GM21390 (cell line): Measurements from ENCODE around the gene ATL3.
"Not testable (repeated sequence)": the region's sequence is repeated elsewhere in the genome, so short reads cannot be mapped to it uniquely, and the experiment has no call there.

Experiments used
- ATAC-seq: cut with Tn5 transposase; IDR thresholded peaks from one replicate; pipeline ENCODE4 v1.9.1; 2021; ENCODE audit not compliant: unreplicated experiment

ATL3 gene

DNA sequence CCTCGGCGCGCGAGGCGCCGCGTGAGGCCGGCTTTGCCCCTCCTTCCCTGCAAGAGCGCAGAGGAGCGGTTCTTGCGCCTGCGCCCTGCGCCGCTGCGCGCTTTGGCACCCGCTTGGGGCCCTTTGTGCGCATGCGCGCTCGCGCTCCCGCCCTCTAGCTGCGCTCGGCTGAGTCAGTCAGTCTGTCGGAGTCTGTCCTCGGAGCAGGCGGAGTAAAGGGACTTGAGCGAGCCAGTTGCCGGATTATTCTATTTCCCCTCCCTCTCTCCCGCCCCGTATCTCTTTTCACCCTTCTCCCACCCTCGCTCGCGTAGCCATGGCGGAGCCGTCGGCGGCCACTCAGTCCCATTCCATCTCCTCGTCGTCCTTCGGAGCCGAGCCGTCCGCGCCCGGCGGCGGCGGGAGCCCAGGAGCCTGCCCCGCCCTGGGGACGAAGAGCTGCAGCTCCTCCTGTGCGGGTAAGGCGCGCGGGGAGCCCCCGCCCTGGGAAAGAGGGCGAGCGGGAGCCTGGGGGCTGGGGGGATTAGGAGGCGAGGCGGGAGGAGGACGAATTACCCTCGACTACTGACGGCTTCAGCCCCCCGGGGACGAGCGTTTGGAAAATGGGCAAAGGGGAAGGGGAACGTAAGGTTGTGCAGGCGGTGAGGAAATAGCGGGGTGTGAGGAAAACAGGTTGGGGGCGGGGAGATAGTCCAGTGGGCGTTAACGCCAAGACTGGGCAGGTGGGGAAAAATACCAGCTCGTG, 10.3 kb upstream of the ATL3 start, which contains the start of gene RTN3:
RTN3 (plus strand) TSS at position 180 of the 745 bp plus-strand sequence; CDS start at position 317, 137 bp downstream.
- peak; percentile 81 for ATAC-seq

GRCh38 chr11:63680834-63681320, 9.7 kb upstream of the ATL3 start:
- ATAC-seq = peak; percentile 12

DNA sequence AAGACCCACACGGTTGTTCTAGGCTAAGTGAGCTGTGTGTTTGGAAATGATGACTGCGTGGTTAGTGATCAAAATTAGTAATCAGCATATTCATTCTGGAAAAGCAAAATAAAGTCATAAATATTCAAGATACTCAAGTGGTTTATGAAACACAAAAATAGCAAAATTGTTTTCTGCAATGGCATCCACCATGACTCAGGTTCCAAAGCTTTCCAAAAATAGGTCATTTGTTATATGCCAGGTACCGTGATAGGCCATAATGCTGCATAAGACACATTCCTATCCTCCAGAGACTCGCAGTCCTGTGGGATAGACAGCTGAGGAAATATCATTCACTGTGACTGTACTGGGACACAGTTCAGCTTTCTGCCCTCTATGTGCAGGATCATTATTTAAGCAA, 2.4 kb upstream of the ATL3 start:
- no peak for ATAC-seq

GRCh38 chr11:63672936-63673539, 1.9 kb upstream of the ATL3 start:
- ATAC-seq = no peak

DNA sequence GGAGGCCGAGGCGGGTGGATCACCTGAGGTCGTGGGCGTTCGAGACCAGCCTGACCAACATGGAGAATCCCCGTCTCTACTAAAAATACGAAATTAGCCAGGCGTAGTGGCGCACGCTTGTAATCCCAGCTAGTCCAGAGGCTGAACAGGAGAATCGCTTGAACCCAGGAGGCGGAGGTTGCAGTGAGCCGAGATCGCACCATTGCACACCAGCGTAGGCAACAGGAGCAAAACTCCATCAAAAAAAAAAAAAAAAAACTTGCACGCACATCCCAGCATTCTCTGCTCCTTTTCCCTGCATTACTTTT, 934 bp upstream of the ATL3 start:
- no peak for ATAC-seq

- ATAC-seq = peak; percentile 44
Measured at GRCh38 chr11:63670433-63671321, 499 bp downstream of the ATL3 start.

DNA sequence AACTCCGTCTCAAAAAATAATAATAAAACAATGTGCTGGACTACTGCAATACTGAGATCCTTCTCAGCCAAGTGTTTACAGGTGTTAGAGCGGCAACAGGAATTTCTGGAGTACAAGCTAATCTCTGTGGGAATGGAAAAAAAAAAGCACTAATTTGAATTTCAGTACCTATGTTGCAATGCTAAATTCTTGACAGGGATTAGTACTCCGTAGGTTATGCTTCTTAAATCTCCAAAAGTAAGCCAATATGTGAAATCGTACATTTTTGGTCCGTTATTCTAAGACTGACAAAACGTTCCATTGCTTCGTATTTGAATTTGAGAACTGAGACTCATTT, 1.1 kb downstream of the ATL3 start:
- ATAC-seq = no peak

DNA sequence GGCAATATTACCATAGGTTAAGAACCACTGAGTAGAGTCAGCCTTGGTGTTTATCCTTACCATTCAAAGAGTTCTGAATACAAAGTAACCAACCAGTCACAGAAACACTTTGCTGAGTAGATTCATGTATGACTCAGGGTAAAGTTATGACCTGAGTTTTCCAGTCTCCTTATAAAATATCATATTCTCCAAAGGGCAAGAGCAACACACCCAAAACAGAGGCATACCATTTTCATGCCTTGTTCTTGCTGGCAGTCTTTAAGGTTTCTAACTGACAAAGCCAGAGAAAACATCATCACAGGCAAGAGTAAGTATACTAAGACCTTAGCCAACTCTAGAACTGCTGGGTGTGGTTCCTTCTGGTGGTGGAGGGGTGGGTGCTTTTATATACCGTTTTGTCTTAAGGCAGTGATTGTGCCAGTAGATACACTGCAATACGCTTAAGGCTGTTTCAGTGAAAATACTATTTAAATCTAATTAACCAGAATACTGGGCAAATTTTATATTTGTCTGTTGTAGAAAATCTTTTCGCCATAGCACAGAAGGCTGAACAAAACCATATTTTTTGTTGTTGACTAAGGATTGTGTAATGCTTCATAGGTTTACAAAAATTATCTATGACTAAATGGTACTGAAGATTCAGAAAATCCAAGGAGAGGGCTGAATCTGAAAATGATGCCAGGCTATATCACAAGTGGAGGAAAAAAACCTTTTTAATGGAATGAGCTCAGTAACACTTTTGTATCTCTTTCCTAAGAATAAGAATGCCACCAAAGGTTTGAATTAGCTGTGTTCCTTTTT, 3.0 kb downstream of the ATL3 start:
- ATAC-seq = no peak

DNA sequence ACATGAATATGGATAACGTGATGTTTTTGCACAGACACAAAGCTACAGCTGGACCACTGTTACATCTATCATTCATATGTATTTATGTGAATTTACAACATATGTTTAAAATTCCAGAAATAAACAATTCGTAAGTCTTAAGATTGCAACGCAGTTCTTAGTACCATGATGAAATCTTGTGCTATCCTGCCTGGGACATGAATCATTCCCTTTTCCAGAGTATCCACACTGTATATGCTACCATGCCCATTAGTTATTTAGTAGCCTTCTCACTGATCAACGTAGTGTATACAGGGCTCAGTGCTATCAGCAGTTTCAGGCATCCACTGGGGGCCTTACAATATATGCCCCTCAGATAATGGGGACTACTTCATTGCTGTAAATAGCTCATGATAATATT, 4.3 kb downstream of the ATL3 start:
- no peak for ATAC-seq

GRCh38 chr11:63663809-63664208, 7.4 kb downstream of the ATL3 start:
- ATAC-seq = no peak

GRCh38 chr11:63660972-63661371, 10.2 kb downstream of the ATL3 start:
- no peak for ATAC-seq

- ATAC-seq = no peak
Measured at GRCh38 chr11:63652671-63653070, 18.5 kb downstream of the ATL3 start.

GRCh38 chr11:63643205-63643604, 28.0 kb downstream of the ATL3 start:
- no peak for ATAC-seq

DNA sequence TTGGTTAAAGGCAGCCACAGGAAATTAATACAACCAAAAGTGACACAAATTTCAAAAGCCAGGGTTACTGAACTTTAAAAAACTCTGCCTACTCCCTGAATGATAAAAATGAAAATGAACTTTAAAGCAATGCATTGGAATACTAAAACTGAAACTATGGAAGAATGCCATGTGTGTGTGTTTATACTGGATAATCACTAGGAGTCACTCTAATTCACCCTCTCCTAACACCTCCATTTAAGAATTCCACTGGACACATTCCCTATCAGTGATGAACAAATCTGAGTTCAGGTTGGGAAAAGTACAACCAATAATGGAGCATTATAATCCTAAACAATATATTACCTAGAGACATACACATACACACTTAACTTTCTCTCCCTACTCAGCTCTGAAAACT, 29.4 kb downstream of the ATL3 start:
- no peak for ATAC-seq

DNA sequence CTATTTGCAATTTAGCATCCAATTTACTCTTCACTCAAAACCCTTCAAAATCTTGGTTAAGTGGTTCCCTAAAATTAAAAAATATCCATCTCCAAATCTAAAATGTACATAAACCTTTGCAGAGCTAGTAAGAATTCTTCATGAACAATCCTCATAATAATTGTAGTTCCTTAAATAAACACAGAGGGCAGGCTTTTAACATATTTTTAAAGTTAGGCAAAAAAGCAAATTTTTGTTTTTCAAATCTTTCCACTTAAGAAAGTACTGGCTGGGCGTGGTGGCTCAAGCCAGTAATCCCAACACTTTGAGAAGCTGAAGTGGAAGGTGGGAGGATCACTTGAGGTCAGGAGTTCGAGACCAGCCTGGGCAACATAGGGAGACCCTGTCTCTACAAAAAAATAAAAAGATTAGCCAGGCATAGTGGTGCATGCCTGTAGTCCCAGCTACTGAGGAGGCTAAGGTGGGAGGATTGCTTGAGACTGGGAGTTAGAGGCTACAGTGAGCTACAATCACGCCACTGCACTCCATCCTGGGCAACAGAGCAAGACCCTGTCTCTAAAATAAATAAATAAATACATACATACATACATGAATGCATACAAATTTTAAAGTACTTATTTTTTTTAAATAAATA, 31.9 kb downstream of the ATL3 start:
- no peak for ATAC-seq

- not testable (repeated sequence) for ATAC-seq
Measured at GRCh38 chr11:63638436-63638835, 32.7 kb downstream of the ATL3 start.

GRCh38 chr11:63635762-63636465, 35.3 kb downstream of the ATL3 start:
- no peak for ATAC-seq

DNA sequence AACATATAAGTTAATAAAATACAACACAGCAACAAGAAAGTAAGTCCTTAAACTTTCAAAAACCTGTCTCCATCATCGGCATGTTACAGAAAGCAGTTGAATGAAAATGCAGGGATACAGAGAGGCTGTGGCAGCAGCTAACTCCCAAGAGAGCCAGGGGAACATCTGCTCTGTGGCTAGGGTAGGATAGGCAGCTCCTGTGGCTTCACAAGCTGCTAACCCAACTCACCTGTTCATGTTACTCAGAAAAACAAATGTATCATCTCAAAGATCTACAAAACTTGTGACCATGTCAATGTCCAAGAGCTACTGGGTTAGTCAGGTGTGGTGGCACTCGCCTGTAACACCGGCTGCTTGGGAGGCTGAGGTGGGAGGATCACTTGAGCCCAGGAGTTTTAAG, 41.8 kb downstream of the ATL3 start:
- no peak for ATAC-seq

- ATAC-seq = no peak
Measured at GRCh38 chr11:63623513-63624140, 47.5 kb downstream of the ATL3 start.
